ENCODE measurements around the gene AARS2.

AARS2 gene

GRCh38 chr6:44302856-44303255 is 10.3 kb downstream of the AARS2 start:
- peaks cover 15% of the 10 kb centered on the region for H3K36me3 Mint-ChIP-seq

DNA sequence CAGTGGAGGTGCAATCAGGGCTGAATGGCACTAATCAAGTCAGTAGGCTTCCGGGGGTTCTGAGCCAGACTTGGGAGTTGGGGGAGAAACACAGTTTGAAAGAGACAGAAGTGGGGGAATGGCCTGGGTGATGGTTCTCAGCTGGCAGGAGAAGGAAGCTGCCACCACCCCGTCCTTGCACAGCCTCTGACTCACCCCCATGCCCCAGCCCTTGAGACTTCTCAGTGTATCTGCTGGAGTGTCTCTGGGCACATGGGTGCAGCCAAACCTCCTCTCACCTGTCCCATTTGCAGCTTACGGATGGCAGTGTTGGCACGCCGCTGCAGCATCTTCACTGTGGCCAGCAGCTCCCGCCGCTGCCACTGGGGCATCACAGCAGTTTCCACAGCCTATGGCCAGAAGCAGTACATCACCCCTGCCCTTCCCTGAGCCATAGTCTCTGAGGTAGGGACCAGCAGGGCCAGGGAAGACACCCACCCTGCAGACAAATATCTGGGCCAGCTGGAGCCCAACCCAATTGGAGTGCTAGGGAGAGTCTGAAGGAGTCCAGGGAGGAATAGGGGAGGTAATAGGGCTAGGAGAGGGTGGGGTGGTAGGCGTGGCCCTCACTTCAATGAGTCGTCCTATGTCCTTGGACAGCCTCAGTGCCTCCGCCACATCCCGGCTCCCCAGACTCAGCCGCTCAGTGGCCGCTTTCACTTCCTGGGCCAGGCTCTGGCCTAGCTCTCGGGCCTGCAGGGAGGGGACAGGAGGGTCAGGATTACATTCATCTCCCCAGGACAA is 11.2 kb downstream of the AARS2 start:
- no peak overlapping the region for H3K4me3 Mint-ChIP-seq
- H3K27ac Mint-ChIP-seq, result no peak overlapping the region
- peaks cover 23% of the 10 kb centered on the region for H3K27me3 Mint-ChIP-seq
- no peaks in the 10 kb centered on the region for H3K9me3 Mint-ChIP-seq
- H3K4me1 Mint-ChIP-seq, result peaks cover 6% of the 10 kb centered on the region
- peaks cover 13% of the 10 kb centered on the region for H3K36me3 Mint-ChIP-seq
- CTCF ChIA-PET, result interaction anchor here (2.2 to 7.7 kb wide), 2 partner anchors 11 to 33 kb away, joined by 9 to 83 read pairs; partner anchors contain the start of genes AARS2 and TMEM151B
- no peak for DNase-seq

More at GRCh38 chr6:44302856-44303255, 10.3 kb downstream of the AARS2 start:
- no peak overlapping the region for H3K4me3 Mint-ChIP-seq
- H3K27ac Mint-ChIP-seq, result no peak overlapping the region
- no peaks in the 10 kb centered on the region for H3K9me3 Mint-ChIP-seq
- no peak for DNase-seq
- peaks cover 14% of the 10 kb centered on the region for H3K27me3 Mint-ChIP-seq
- CTCF ChIA-PET, result interaction anchor here (1.5 to 7.7 kb wide), 3 partner anchors 10 to 34 kb away, joined by 3 to 83 read pairs (median 9); partner anchors contain the start of genes AARS2 and TMEM151B
- peaks cover 3% of the 10 kb centered on the region for H3K4me1 Mint-ChIP-seq

- Mint-ChIP-seq H3K4me3 (no peak overlapping the region), H3K36me3 (peaks cover 13% of the 10 kb centered on the region), H3K9me3 (no peaks in the 10 kb centered on the region), H3K27ac (no peak overlapping the region), H3K27me3 (peaks cover 32% of the 10 kb centered on the region), H3K4me1 (peaks cover 6% of the 10 kb centered on the region)
- DNase-seq, result no peak
- CTCF ChIA-PET, result interaction anchor here (1.0 to 7.7 kb wide), 3 partner anchors 8 to 32 kb away, joined by 5 to 83 read pairs (median 7); partner anchors contain the start of genes AARS2 and TMEM151B
Measured at GRCh38 chr6:44301106-44301505, 12.0 kb downstream of the AARS2 start.

DNA sequence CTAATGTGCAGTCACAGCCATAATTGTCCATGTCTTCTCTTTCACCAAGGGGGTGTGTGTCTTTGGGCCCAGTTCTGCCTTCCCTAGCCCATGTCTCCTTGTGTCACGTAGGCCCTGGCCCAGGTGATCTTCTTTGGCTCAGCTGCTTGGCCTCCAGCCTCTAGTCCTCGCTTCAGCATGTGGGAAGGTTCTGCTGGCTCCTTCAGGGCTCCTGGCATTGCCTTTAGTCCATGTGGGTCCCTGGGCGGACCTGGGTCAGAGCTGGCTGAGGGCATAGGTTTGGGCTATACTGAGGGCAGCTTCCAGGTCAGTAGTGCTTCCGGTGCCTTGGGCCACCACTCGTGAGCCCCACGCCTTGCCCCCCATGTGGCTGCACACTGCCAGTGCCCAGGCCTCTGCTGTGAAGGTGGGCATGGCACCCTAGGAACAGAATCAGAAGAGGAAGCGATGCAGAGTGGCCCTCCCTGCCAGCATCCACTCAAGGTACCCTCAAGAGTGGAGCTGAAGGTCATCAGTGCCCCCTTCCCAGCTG is 12.8 kb downstream of the AARS2 start:
- Mint-ChIP-seq H3K4me3 (no peak overlapping the region), H3K9me3 (no peaks in the 10 kb centered on the region), H3K27ac (no peak overlapping the region), H3K4me1 (peaks cover 6% of the 10 kb centered on the region), H3K27me3 (peaks cover 37% of the 10 kb centered on the region), H3K36me3 (peaks cover 10% of the 10 kb centered on the region)
- no peak for DNase-seq
- CTCF ChIA-PET, result interaction anchor here (1.0 to 7.7 kb wide), 3 partner anchors 9 to 31 kb away, joined by 5 to 83 read pairs (median 7); partner anchors contain the start of genes AARS2 and TMEM151B

- no peak for DNase-seq
- Mint-ChIP-seq H3K9me3 (no peaks in the 10 kb centered on the region), H3K27me3 (peaks cover 51% of the 10 kb centered on the region), H3K4me1 (peaks cover 6% of the 10 kb centered on the region), H3K36me3 (peaks cover 8% of the 10 kb centered on the region), H3K27ac (no peak overlapping the region), H3K4me3 (no peak overlapping the region)
- CTCF ChIA-PET, result interaction anchor here (0.9 to 2.3 kb wide), 5 partner anchors 8 to 39 kb away, joined by 4 to 7 read pairs (median 5); partner anchors contain the start of gene AARS2
Measured at GRCh38 chr6:44298864-44299263, 14.3 kb downstream of the AARS2 start.

DNA sequence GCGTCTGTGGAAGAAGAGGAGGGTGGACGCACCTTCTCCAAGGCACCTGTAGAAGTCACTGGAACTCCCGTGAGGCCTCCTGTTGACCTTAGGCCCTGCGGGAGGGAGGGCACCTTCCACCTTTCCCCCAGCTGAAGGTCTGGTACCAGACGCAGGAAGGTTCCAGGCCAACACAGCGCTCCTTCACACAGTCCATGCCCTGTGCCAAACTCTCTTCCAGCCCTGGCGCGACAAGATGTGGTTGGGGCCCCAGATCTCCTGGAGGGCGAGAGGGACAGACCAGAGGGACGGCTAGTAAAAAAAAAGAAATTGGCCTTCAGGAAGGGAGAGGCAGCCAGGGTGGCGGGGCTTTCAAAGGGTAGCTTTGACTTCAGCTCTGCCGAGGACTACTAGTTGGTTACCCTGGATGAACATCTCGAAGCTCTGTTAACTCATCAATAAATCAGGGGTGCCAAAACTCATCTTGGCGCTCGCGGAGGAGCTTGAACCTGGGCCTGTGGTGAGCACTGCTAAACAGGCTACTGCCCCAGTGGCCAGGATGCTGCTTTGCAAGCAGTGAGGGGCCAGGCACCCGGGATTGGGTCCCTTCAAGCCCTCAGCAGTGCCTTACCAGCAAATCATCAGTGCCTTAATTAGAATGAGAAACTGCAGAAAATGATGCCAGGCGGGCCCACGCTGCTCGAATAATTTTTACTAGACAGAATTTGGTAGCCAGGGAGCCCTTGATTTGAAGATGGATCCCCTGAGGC is 14.9 kb downstream of the AARS2 start:
- no peak for DNase-seq
- Mint-ChIP-seq H3K4me1 (peaks cover 6% of the 10 kb centered on the region), H3K4me3 (peak overlapping the region; percentile 2), H3K27me3 (peaks cover 55% of the 10 kb centered on the region), H3K27ac (no peak overlapping the region), H3K9me3 (no peaks in the 10 kb centered on the region), H3K36me3 (peaks cover 8% of the 10 kb centered on the region)
- CTCF ChIA-PET, result interaction anchor here (0.9 to 1.4 kb wide), 4 partner anchors 8 to 40 kb away, joined by 4 to 6 read pairs (median 4); partner anchors contain the start of gene AARS2

DNA sequence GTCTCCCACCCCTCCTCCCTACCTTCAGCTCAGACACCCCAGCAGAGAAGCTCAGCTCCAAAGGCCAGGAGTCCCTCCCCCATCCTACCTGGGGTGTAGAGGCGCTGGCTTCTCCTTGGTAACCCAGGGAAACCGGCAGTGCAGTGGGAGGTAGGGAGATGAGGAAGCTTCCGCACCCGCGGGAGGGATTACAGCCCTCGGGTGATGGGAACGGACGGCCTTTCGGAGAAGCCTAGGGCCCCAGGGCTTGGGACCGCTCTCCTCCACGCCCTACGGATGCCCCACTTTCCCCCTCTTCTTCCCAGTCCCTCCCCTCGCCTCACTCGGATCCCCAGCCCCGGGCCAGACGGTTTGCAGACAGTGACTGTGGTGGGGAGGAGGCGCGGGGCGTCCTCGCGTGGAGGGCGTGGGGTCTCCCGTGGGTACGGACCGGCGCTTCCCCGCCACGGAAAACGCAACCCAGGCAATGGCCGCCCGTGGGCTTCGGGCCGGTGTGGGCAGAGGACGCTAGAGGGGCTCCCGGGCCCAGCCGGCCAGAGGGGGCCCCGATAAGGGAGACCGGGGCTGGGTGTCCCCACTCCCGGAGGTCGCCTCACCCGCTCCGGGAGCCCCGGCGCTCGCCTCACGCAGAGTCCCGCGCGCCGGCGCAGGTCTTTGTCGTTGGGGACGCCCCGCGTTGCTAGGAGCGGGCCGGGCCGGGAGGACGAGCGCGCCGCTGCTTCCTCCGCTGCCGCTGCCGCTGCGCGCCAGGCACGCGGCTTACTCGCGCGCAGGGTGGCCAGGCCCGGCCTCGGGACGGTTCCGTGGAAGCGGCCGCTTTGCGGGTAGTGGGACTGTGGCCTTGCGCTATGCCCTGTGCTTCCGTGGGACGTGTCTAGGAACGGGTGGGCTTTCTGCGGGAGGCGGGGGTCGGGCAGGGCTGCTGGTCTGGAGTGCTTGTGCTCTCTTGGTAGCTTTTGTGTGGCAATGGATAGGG is 15.8 kb downstream of the AARS2 start:
- Mint-ChIP-seq H3K36me3 (peaks cover 8% of the 10 kb centered on the region), H3K4me1 (peaks cover 6% of the 10 kb centered on the region), H3K27ac (peak overlapping the region; percentile 12), H3K27me3 (peaks cover 64% of the 10 kb centered on the region), H3K4me3 (peak overlapping the region; percentile 18), H3K9me3 (no peaks in the 10 kb centered on the region)
- peak; percentile 68 for DNase-seq
- CTCF ChIA-PET, result interaction anchor here (1.1 to 2.7 kb wide), 5 partner anchors 9 to 41 kb away, joined by 4 to 14 read pairs (median 4); no protein-coding TSS in a partner anchor

DNA sequence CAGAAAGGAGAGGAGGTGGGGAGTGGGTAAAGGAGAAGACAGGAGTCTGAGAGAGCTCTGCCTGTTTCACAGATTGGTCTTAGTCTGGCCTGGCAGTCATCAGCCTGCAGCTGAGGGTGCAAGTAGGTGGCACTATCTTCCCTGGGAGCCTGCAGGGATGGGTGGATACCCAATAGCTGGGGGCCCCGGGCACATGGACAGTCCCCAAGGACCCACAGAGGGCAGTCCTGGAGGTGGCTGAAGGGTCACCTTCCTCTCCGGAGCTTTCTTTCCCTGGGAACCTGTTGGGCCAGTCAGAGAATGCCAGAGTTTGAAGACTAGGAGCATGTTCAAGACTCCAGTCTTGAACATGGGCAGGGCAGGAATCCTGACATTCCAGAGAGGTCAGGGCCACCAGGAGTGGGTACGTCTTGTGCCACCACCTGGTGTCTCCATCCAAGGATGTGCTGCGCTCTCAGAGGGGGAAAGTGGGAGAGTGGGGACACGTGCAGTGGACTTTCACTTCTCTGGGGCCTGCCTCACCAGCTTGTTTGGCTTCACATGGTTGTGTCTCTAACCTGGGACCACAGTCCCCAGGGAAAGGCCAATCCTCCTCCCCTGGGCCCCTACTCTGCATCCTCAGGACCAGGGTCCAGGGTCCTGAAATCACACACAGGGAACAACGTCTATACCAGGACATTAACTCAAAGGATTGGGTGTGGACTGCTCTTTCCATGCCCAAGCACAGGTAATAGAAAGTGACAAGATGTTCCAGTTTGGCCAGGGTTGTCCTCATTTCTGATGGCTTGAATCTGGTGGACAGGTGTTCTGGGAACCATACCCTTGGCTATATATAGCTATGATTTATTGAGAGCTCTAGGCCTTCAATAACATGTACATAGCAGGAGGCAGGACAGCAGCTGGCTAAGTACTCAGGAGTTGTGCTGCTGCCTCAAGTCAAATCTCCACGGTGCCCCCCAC is 18.0 kb downstream of the AARS2 start:
- CTCF ChIA-PET, result interaction anchor here (0.8 to 2.8 kb wide), 6 partner anchors 10 to 126 kb away, joined by 3 to 18 read pairs (median 5); partner anchors contain the start of gene AARS2
- no peaks in the 10 kb centered on the region for H3K9me3 Mint-ChIP-seq
- peaks cover 1% of the 10 kb centered on the region for H3K36me3 Mint-ChIP-seq
- peaks cover 6% of the 10 kb centered on the region for H3K4me1 Mint-ChIP-seq
- no peak for DNase-seq
- H3K27me3 Mint-ChIP-seq, result peaks cover 84% of the 10 kb centered on the region
- H3K4me3 Mint-ChIP-seq, result no peak overlapping the region
- no peak overlapping the region for H3K27ac Mint-ChIP-seq

- H3K27ac Mint-ChIP-seq, result no peak overlapping the region
- no peaks in the 10 kb centered on the region for H3K36me3 Mint-ChIP-seq
- H3K9me3 Mint-ChIP-seq, result no peaks in the 10 kb centered on the region
- CTCF ChIA-PET, result interaction anchor here (0.6 to 1.6 kb wide), 4 partner anchors 11 to 163 kb away, joined by 3 to 6 read pairs (median 4); partner anchors contain the start of gene AARS2
- H3K4me3 Mint-ChIP-seq, result no peak overlapping the region
- H3K4me1 Mint-ChIP-seq, result peaks cover 2% of the 10 kb centered on the region
- no peak for DNase-seq
- H3K27me3 Mint-ChIP-seq, result peaks cover 81% of the 10 kb centered on the region
Measured at GRCh38 chr6:44292661-44293365, 20.3 kb downstream of the AARS2 start.

DNA sequence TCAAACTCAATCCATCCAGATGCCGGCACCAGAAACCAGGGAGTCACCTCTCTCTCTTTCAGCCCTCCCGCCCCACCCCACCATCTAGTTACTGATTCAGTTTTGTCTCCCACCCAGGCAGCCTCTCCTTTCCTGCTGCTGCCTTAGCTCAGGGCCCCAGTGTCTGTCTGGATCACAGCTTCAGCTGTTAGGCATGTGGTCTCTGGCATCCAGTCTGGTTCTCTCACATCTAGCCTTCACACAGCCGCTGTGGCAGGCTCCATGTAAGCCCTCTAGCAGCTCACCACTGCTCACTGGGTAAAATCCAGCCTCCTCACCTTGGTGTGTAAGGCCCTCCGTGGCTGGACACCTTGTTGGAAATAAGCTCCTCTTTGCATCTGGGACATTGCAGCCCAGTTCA is 21.3 kb downstream of the AARS2 start:
- peaks cover 81% of the 10 kb centered on the region for H3K27me3 Mint-ChIP-seq
- H3K27ac Mint-ChIP-seq, result no peak overlapping the region
- H3K9me3 Mint-ChIP-seq, result no peaks in the 10 kb centered on the region
- H3K4me1 Mint-ChIP-seq, result no peaks in the 10 kb centered on the region
- no peak overlapping the region for H3K4me3 Mint-ChIP-seq
- H3K36me3 Mint-ChIP-seq, result no peaks in the 10 kb centered on the region
- CTCF ChIA-PET, result interaction anchor here (0.8 to 1.6 kb wide), 4 partner anchors 12 to 24 kb away, joined by 3 to 6 read pairs (median 4); partner anchors contain the start of gene AARS2
- no peak for DNase-seq

DNA sequence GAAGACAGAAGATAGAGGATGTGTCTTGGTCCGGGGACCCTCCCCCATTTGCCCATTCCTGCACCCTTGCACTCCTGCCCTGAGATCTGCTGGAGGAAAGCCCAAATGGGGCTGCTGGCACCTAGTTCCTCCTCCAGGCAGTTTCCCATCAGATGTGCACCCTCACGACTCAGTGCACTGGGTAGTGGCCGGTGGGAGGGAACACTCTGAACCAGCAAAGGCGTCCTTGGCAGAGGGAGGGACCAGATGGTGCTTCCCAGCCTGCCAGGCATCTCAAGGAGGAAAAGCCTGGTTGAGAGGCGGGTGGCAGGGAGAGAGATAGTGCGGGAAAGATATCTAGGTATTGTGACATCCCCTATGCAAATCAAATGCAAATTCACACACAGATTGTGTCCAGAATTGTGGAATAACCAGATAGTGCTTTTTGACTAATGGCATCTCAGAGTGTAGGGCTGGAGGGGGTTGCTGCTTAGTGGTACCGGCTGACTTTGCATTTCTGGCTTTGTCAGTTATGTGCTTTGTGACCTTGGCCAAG is 23.4 kb downstream of the AARS2 start:
- DNase-seq, result no peak
- Mint-ChIP-seq H3K4me3 (no peak overlapping the region), H3K4me1 (no peaks in the 10 kb centered on the region), H3K27me3 (peaks cover 79% of the 10 kb centered on the region), H3K9me3 (no peaks in the 10 kb centered on the region), H3K36me3 (no peaks in the 10 kb centered on the region), H3K27ac (no peak overlapping the region)
- CTCF ChIA-PET, result no interaction called here

All from activated naive CD4-positive, alpha-beta T cell treated with anti-CD3 and anti-CD28 coated beads, Interleukin-2, amount 10 ng/mL, durations not matched to agents 7 days and 5 days (primary cell).